Activated CD8-positive, alpha-beta memory T cell treated with anti-CD3 and anti-CD28 coated beads, Interleukin-2, amount 50 U/mL, for 4 hours (primary cell): ENCODE data around the gene LRP4.

Experiments used
- DNase-seq: peaks from one replicate; pipeline ENCODE4 v3.0.0-alpha.2; 2020

The LRP4 gene

GRCh38 chr11:46920755-46921154 lies 2.4 kb upstream of the LRP4 start:
- no peak for DNase-seq

- no peak for DNase-seq
These were observed 601 bp upstream of the LRP4 start for GRCh38 chr11:46918788-46919513.

GRCh38 chr11:46917762-46918082 lies 628 bp downstream of the LRP4 start:
- DNase-seq: no peak

GRCh38 chr11:46917109-46917761 lies 1.1 kb downstream of the LRP4 start:
- DNase-seq: no peak

- DNase-seq: no peak
These were observed 1.9 kb downstream of the LRP4 start for GRCh38 chr11:46916286-46917108.

GRCh38 chr11:46914910-46915309 lies 3.4 kb downstream of the LRP4 start:
- no peak for DNase-seq

GRCh38 chr11:46914363-46914762 lies 4.0 kb downstream of the LRP4 start:
- no peak for DNase-seq

- no peak for DNase-seq
These were observed 4.9 kb downstream of the LRP4 start for GRCh38 chr11:46913484-46913883.

GRCh38 chr11:46912526-46913150 lies 5.7 kb downstream of the LRP4 start:
- no peak for DNase-seq

GRCh38 chr11:46907606-46908005 lies 10.7 kb downstream of the LRP4 start:
- DNase-seq: no peak

GRCh38 chr11:46906609-46907041 lies 11.7 kb downstream of the LRP4 start:
- no peak for DNase-seq

GRCh38 chr11:46905806-46906205 lies 12.5 kb downstream of the LRP4 start:
- DNase-seq: no peak

GRCh38 chr11:46903846-46904245 lies 14.5 kb downstream of the LRP4 start:
- DNase-seq: no peak

GRCh38 chr11:46902694-46903093 lies 15.7 kb downstream of the LRP4 start:
- DNase-seq: no peak

- DNase-seq: no peak
These were observed 17.2 kb downstream of the LRP4 start for GRCh38 chr11:46901156-46901555.

GRCh38 chr11:46900091-46900746 lies 18.1 kb downstream of the LRP4 start:
- DNase-seq: no peak

GRCh38 chr11:46899501-46900025 lies 18.8 kb downstream of the LRP4 start:
- no peak for DNase-seq

- no peak for DNase-seq
These were observed 19.8 kb downstream of the LRP4 start for GRCh38 chr11:46898396-46899095.

GRCh38 chr11:46896719-46897406 lies 21.5 kb downstream of the LRP4 start:
- no peak for DNase-seq

- DNase-seq: no peak
These were observed 22.5 kb downstream of the LRP4 start for GRCh38 chr11:46895821-46896220.

- DNase-seq: no peak
These were observed 23.4 kb downstream of the LRP4 start for GRCh38 chr11:46894961-46895360.
